Hindlimb muscle (tissue), 1 donor: ENCODE results near the gene CH25H. TPM values are rescaled to one million over a fixed set of nuclear protein-coding genes. Genes with fewer than 3 reads are reported as not detected.

ENCODE experiments used
- polyA plus RNA-seq: library from polyadenylated mRNA; unstranded; fragments of 120-200 nt; gene quantifications from one replicate; pipeline ENCODE4 v1.2.1, GENCODE V29; 2013; ENCODE audit not compliant: insufficient read length

Gene CH25H
- polyA plus RNA-seq, 1 donor: 0.80 TPM

Other genes starting within 250 kb of the CH25H start
- gene FAS, start 216.5 kb downstream of the CH25H start, polyA plus RNA-seq: 10.5 TPM
- gene LIPA, start 44.5 kb upstream of the CH25H start, polyA plus RNA-seq: 44.2 TPM
- 8.0 TPM for gene IFIT2, start 94.7 kb upstream of the CH25H start, polyA plus RNA-seq
- gene IFIT3, start 120.7 kb upstream of the CH25H start, polyA plus RNA-seq: 8.2 TPM
- gene IFIT1B, start 170.7 kb upstream of the CH25H start, polyA plus RNA-seq: 0.25 TPM
- gene IFIT1, start 185.3 kb upstream of the CH25H start, polyA plus RNA-seq: 65.5 TPM
- gene IFIT5, start 207.3 kb upstream of the CH25H start, polyA plus RNA-seq: 8.5 TPM